SK-N-SH treated with all-trans-retinoic acid at 6 μM for 48 hours (cell line): ENCODE measurements around the gene FOXP4.

ENCODE experiments used
- ATAC-seq: fragments of 200-7000 bp; cut with Tn5 transposase; 3 replicates; pipeline ENCODE4 v1.9.1; 2020; ENCODE audit warnings: mild to moderate bottlenecking, moderate library complexity
- ARNTL ChIP-seq: fragments of 450-650 bp; formaldehyde crosslinking; IDR thresholded peaks from 2 replicates; pipeline ENCODE4 v1.5.0; 2020; ENCODE audit warnings: low read depth, mild to moderate bottlenecking, moderate library complexity, borderline replicate concordance
- CSDC2 ChIP-seq: fragments of 250-450 bp; sonication (Bioruptor Pico); IDR thresholded peaks from 2 replicates; pipeline ENCODE4 v1.5.0; 2020; ENCODE audit warnings: mild to moderate bottlenecking, moderate library complexity
- GLIS3 ChIP-seq: fragments of 250-450 bp; sonication (Bioruptor Pico); IDR thresholded peaks from 2 replicates; pipeline ENCODE4 v1.5.0; 2020; ENCODE audit warnings: mild to moderate bottlenecking, moderate library complexity
- ISL1 ChIP-seq: fragments of 250-450 bp; sonication (Bioruptor Pico); IDR thresholded peaks from 2 replicates; pipeline ENCODE4 v2.1.2; 2022; ENCODE audit warnings: mild to moderate bottlenecking, moderate library complexity
- OSR1 ChIP-seq: fragments of 250-450 bp; sonication (Bioruptor Pico); IDR thresholded peaks from 2 replicates; pipeline ENCODE4 v1.8.0; 2022; ENCODE audit warnings: moderate library complexity, mild to moderate bottlenecking, inconsistent platforms
- PPARA ChIP-seq: fragments of 250-450 bp; sonication (Bioruptor Pico); IDR thresholded peaks from 2 replicates; pipeline ENCODE4 v1.5.0; 2020; ENCODE audit warnings: mild to moderate bottlenecking, borderline replicate concordance
- RARB ChIP-seq: fragments of 250-450 bp; sonication (Bioruptor Pico); IDR thresholded peaks from 2 replicates; pipeline ENCODE4 v1.8.0; 2021; ENCODE audit warnings: mild to moderate bottlenecking, moderate library complexity
- SNAI2 ChIP-seq: fragments of 250-450 bp; sonication (Bioruptor Pico); IDR thresholded peaks from 2 replicates; pipeline ENCODE4 v1.5.0; 2020; ENCODE audit warnings: mild to moderate bottlenecking, moderate library complexity
- TCF4 ChIP-seq: fragments of 250-450 bp; sonication (Bioruptor Pico); IDR thresholded peaks from 2 replicates; pipeline ENCODE4 v1.8.0; 2021; ENCODE audit warnings: mild to moderate bottlenecking, moderate library complexity, borderline replicate concordance
- TOX ChIP-seq: fragments of 250-450 bp; sonication (Bioruptor Pico); IDR thresholded peaks from 2 replicates; pipeline ENCODE4 v1.8.0; 2021; ENCODE audit warnings: mild to moderate bottlenecking, moderate library complexity, borderline replicate concordance
- ZC3H10 ChIP-seq: fragments of 250-450 bp; sonication (Bioruptor Pico); IDR thresholded peaks from 2 replicates; pipeline ENCODE4 v1.5.1; 2021; ENCODE audit warnings: mild to moderate bottlenecking, moderate library complexity
- ZFP3 ChIP-seq: fragments of 250-450 bp; sonication (Bioruptor Pico); IDR thresholded peaks from 2 replicates; pipeline ENCODE4 v1.5.0; 2020; ENCODE audit warnings: mild to moderate bottlenecking, moderate library complexity
- ZNF565 ChIP-seq: fragments of 450-650 bp; formaldehyde crosslinking; conservative IDR thresholded peaks from 2 replicates; pipeline ENCODE4 v1.5.0; 2020; ENCODE audit warnings: low read depth, mild to moderate bottlenecking, moderate library complexity
- ZNF70 ChIP-seq: fragments of 450-650 bp; formaldehyde crosslinking; IDR thresholded peaks from 2 replicates; pipeline ENCODE4 v1.5.0; 2020; ENCODE audit warnings: mild to moderate bottlenecking, moderate library complexity
- ZNF8 ChIP-seq: fragments of 450-650 bp; formaldehyde crosslinking; IDR thresholded peaks from 2 replicates; pipeline ENCODE4 v1.5.0; 2020; ENCODE audit warnings: mild to moderate bottlenecking, moderate library complexity
- TF ChIP-seq, protein P1 (sequence below): fragments of 250-450 bp; sonication (Bioruptor Pico); IDR thresholded peaks from 2 replicates; pipeline ENCODE4 v1.5.0; 2020; ENCODE audit warnings: mild to moderate bottlenecking, moderate library complexity
- TF ChIP-seq, protein P2 (sequence below): fragments of 250-450 bp; sonication (Bioruptor Pico); IDR thresholded peaks from 2 replicates; pipeline ENCODE4 v1.8.0; 2021; ENCODE audit warnings: low read depth, mild to moderate bottlenecking, moderate library complexity, borderline replicate concordance
- TF ChIP-seq, protein P3 (sequence below): fragments of 250-450 bp; sonication (Bioruptor Pico); IDR thresholded peaks from 2 replicates; pipeline ENCODE4 v1.5.1; 2021; ENCODE audit warnings: mild to moderate bottlenecking, moderate library complexity
- TF ChIP-seq, protein P4 (sequence below): fragments of 250-450 bp; sonication (Bioruptor Pico); IDR thresholded peaks from 2 replicates; pipeline ENCODE4 v1.8.0; 2020; ENCODE audit warnings: mild to moderate bottlenecking, moderate library complexity, borderline replicate concordance

FOXP4 gene

DNA sequence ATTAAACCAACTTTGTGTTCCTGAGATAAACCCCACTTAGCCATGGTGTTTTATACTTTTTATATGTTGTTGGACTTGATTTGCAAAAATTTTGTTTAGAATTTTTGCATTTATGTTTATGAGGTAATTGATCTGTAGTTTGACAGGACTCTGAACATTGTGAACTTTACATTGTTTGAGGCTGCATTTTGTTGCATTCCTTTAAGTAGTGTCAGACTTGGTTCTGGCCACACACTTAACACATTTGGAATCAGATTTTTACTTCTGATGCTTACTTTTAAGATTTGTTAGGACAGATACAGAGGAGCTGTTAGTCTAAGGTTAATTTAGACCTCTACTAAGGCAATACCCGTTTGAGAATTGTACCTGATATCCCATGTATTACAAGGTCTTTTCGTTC, 75.6 kb downstream of the FOXP4 start:
- TF ChIP-seq TOX (CRISPR knock-in tag) = no peak
- TF ChIP-seq ZNF8 (CRISPR knock-in tag) = no peak
- TF ChIP-seq, protein P1, sequence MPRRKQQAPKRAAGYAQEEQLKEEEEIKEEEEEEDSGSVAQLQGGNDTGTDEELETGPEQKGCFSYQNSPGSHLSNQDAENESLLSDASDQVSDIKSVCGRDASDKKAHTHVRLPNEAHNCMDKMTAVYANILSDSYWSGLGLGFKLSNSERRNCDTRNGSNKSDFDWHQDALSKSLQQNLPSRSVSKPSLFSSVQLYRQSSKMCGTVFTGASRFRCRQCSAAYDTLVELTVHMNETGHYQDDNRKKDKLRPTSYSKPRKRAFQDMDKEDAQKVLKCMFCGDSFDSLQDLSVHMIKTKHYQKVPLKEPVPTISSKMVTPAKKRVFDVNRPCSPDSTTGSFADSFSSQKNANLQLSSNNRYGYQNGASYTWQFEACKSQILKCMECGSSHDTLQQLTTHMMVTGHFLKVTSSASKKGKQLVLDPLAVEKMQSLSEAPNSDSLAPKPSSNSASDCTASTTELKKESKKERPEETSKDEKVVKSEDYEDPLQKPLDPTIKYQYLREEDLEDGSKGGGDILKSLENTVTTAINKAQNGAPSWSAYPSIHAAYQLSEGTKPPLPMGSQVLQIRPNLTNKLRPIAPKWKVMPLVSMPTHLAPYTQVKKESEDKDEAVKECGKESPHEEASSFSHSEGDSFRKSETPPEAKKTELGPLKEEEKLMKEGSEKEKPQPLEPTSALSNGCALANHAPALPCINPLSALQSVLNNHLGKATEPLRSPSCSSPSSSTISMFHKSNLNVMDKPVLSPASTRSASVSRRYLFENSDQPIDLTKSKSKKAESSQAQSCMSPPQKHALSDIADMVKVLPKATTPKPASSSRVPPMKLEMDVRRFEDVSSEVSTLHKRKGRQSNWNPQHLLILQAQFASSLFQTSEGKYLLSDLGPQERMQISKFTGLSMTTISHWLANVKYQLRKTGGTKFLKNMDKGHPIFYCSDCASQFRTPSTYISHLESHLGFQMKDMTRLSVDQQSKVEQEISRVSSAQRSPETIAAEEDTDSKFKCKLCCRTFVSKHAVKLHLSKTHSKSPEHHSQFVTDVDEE (CRISPR knock-in tag) = no peak
- TF ChIP-seq ZC3H10 (CRISPR knock-in tag) = no peak
- TF ChIP-seq ZNF70 (CRISPR knock-in tag) = no peak
- TF ChIP-seq, protein P2, sequence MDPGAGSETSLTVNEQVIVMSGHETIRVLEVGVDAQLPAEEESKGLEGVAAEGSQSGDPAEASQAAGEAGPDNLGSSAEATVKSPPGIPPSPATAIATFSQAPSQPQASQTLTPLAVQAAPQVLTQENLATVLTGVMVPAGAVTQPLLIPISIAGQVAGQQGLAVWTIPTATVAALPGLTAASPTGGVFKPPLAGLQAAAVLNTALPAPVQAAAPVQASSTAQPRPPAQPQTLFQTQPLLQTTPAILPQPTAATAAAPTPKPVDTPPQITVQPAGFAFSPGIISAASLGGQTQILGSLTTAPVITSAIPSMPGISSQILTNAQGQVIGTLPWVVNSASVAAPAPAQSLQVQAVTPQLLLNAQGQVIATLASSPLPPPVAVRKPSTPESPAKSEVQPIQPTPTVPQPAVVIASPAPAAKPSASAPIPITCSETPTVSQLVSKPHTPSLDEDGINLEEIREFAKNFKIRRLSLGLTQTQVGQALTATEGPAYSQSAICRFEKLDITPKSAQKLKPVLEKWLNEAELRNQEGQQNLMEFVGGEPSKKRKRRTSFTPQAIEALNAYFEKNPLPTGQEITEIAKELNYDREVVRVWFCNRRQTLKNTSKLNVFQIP (CRISPR knock-in tag) = no peak
- no peak for TF ChIP-seq GLIS3 (CRISPR knock-in tag)
- no peak for TF ChIP-seq ZNF565 (CRISPR knock-in tag)
- TF ChIP-seq RARB (CRISPR knock-in tag) = no peak
- no peak for TF ChIP-seq CSDC2 (CRISPR knock-in tag)
- TF ChIP-seq TCF4 (CRISPR knock-in tag) = no peak
- no peak for TF ChIP-seq PPARA
- TF ChIP-seq, protein P3, sequence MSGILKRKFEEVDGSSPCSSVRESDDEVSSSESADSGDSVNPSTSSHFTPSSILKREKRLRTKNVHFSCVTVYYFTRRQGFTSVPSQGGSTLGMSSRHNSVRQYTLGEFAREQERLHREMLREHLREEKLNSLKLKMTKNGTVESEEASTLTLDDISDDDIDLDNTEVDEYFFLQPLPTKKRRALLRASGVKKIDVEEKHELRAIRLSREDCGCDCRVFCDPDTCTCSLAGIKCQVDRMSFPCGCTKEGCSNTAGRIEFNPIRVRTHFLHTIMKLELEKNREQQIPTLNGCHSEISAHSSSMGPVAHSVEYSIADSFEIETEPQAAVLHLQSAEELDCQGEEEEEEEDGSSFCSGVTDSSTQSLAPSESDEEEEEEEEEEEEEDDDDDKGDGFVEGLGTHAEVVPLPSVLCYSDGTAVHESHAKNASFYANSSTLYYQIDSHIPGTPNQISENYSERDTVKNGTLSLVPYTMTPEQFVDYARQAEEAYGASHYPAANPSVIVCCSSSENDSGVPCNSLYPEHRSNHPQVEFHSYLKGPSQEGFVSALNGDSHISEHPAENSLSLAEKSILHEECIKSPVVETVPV (CRISPR knock-in tag) = no peak
- ATAC-seq = no peak

DNA sequence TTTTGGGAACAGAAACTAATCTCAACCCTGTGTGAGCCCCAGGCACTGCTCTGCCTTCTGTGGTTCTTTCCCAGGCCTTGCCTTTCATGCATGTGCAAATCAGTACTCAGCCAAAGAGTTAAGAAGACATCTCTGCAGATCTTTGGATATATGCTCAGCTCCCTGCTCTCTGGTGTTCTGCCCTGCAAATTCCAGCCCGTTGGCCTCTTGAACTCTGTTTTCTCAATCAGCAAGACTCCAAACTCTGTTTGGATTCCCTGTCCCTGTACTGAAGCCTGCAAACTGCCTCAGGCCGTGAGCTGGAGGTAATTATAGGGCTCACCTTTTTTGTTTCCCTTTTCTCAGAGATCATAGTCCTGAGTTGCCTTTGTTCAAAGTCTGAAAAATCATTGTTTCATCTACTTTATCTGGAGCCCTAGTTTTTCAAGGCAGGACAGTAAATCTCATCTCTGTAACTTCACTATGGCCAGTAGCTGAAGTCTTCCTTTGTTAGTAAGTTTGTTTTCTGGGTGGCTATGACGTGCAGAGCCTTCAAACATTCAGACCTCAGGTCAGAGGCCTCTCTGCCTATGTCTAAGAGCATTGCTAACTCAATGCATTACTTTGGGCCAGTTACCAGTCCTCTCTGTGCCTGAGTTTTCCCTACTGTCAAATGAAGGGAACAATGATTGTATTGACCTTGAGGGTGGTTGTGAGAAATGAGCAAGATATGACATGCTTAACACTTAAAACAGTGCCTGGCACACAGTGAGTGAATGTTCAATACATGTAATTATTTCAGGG, 76.2 kb downstream of the FOXP4 start:
- no peak for ATAC-seq
- no peak for TF ChIP-seq GLIS3 (CRISPR knock-in tag)
- TF ChIP-seq RARB (CRISPR knock-in tag) = no peak
- no peak for TF ChIP-seq ZNF8 (CRISPR knock-in tag)
- TF ChIP-seq ISL1 = no peak
- TF ChIP-seq TOX (CRISPR knock-in tag) = no peak
- no peak for TF ChIP-seq OSR1 (CRISPR knock-in tag)
- no peak for TF ChIP-seq ZC3H10 (CRISPR knock-in tag)
- TF ChIP-seq, protein P4, sequence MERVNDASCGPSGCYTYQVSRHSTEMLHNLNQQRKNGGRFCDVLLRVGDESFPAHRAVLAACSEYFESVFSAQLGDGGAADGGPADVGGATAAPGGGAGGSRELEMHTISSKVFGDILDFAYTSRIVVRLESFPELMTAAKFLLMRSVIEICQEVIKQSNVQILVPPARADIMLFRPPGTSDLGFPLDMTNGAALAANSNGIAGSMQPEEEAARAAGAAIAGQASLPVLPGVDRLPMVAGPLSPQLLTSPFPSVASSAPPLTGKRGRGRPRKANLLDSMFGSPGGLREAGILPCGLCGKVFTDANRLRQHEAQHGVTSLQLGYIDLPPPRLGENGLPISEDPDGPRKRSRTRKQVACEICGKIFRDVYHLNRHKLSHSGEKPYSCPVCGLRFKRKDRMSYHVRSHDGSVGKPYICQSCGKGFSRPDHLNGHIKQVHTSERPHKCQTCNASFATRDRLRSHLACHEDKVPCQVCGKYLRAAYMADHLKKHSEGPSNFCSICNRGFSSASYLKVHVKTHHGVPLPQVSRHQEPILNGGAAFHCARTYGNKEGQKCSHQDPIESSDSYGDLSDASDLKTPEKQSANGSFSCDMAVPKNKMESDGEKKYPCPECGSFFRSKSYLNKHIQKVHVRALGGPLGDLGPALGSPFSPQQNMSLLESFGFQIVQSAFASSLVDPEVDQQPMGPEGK = no peak
- TF ChIP-seq, protein P3 (CRISPR knock-in tag) = no peak

DNA sequence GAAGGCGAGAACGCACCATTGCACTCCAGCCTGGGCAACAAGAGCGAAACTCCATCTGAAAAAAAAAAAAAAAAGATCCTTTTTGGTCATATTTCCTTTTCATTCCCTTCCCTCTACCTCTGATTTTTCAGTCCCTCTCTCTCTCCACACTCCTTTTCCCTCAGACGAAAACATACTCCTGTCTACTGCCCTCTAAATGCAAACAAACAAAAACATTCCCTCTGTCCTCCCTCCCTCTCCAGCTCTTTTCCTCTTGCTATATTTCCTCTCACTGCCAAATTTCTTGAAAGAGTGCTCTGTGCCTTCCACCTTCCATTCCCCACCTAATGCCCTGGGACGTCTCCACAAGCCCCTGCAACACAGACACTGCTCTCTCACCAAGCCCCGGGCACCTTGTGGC, 77.1 kb downstream of the FOXP4 start:
- no peak for ATAC-seq
- TF ChIP-seq GLIS3 (CRISPR knock-in tag) (no peak), ARNTL (CRISPR knock-in tag) (no peak), ZNF565 (CRISPR knock-in tag) (no peak), TCF4 (CRISPR knock-in tag) (no peak), ZNF8 (CRISPR knock-in tag) (no peak), SNAI2 (CRISPR knock-in tag) (no peak), CSDC2 (CRISPR knock-in tag) (no peak), ZNF70 (CRISPR knock-in tag) (no peak), ZFP3 (CRISPR knock-in tag) (no peak)
- TF ChIP-seq, protein P3 (CRISPR knock-in tag) = no peak
